PC-3 (cell line): ENCODE data around the gene GPR83. TPM values are rescaled to one million over a fixed set of nuclear protein-coding genes. Genes with fewer than 3 reads are reported as not detected.

Experiments
- total RNA-seq: library from RNA; depleted of rRNA; stranded (reverse); fragments of >200 nt; gene quantifications from 2 replicates; pipeline ENCODE4 v1.2.3, GENCODE V29; 2014; rRNA removed

Gene GPR83
- total RNA-seq, 1 experiment from 2014 or later = not detected

Other genes starting within 250 kb of the GPR83 start
- not detected in 2 replicates for gene IZUMO1R, start 96.8 kb downstream of the GPR83 start, total RNA-seq
- gene MRE11, start 92.4 kb upstream of the GPR83 start, total RNA-seq = 19.0 and 20.1 TPM in 2 replicates
- gene ANKRD49, start 92.6 kb upstream of the GPR83 start, total RNA-seq = 6.9 and 9.0 TPM in 2 replicates
- gene C11orf97, start 111.0 kb upstream of the GPR83 start, total RNA-seq = not detected in 2 replicates
- 2.8 and 4.1 TPM in 2 replicates for gene FUT4, start 142.5 kb upstream of the GPR83 start, total RNA-seq
- gene PIWIL4, start 165.9 kb upstream of the GPR83 start, total RNA-seq = 0.15 and 0.17 TPM in 2 replicates